ENCODE measurements around the gene EZR. TPM values are rescaled to one million over a fixed set of nuclear protein-coding genes. Genes with fewer than 3 reads are reported as not detected.
A peak's percentile ranks its signal among the peaks of the same experiment; 100 is the strongest.

Gene EZR
- total RNA-seq, 2 donors from 2014 or later, result 76.8 to 103 TPM

DNA sequence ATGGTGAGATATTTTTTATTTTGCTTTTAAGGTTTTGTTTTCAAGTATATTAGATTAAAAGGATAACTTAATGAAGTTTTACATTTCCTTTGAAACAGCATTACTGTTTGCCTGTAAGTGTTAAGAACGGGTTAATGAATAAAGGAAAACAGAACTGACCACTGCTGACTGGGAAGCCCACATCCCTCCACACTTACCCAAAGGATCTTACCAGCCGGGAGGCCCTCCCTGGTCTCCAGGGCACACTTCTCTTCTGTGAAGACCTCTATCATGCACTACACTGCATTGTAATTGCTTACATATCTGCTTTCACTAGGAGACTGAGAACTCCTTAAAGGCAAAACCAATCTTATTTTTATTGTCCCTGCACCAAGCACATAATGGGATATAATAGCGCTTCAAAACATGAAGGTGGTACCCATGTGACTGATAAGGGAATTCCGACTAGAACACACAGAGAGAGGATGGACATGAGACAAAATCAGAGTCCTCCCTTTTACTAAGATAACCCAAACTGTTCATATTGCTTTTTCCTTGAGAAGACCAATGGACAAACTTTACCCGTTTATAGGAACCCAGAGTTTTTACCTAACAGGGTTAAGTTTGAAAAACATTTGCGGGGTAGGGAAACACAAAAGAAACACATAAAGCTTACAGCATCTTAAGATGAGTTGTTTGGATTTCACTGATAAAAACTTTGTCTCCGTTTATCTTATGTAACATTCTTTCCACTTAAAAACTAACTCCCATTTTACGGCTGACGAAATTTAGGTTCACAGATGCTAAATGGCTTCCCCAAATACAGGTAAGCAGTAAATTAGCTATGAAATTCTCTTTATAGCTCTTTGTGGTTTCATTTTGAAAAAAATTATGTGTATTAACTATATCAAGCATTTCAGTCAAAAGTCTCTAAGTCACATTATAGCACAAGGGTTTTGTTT, 8.7 kb downstream of the EZR start:
- Histone ChIP-seq H3K4me3 (no peak overlapping the region), H3K27me3 (no peaks in the 10 kb centered on the region), H3K36me3 (replicated peaks in 1 of 2; ENCODE audit: insufficient read depth in 1 of 2, low read depth in 2 of 2) (no peaks in the 10 kb centered on the region), H3K4me1 (peaks cover 92% of the 10 kb centered on the region), H3K27ac (peak overlapping the region in 1 of 4 donors; percentile 61), H3K9me3 (no peaks in the 10 kb centered on the region)
- 56 to 59% methylated on average over 9 of the region's 9 CpGs for WGBS, 2 donors
- ATAC-seq (no peak), DNase-seq (no peak)
- intact Hi-C loops (cut with DNase I), result no loop called here
- TF ChIP-seq, protein P1, sequence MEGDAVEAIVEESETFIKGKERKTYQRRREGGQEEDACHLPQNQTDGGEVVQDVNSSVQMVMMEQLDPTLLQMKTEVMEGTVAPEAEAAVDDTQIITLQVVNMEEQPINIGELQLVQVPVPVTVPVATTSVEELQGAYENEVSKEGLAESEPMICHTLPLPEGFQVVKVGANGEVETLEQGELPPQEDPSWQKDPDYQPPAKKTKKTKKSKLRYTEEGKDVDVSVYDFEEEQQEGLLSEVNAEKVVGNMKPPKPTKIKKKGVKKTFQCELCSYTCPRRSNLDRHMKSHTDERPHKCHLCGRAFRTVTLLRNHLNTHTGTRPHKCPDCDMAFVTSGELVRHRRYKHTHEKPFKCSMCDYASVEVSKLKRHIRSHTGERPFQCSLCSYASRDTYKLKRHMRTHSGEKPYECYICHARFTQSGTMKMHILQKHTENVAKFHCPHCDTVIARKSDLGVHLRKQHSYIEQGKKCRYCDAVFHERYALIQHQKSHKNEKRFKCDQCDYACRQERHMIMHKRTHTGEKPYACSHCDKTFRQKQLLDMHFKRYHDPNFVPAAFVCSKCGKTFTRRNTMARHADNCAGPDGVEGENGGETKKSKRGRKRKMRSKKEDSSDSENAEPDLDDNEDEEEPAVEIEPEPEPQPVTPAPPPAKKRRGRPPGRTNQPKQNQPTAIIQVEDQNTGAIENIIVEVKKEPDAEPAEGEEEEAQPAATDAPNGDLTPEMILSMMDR (IDR thresholded peaks at IDR 0.05), result no peak
- no peak for TF ChIP-seq POLR2A (IDR thresholded peaks at IDR 0.05)

DNA sequence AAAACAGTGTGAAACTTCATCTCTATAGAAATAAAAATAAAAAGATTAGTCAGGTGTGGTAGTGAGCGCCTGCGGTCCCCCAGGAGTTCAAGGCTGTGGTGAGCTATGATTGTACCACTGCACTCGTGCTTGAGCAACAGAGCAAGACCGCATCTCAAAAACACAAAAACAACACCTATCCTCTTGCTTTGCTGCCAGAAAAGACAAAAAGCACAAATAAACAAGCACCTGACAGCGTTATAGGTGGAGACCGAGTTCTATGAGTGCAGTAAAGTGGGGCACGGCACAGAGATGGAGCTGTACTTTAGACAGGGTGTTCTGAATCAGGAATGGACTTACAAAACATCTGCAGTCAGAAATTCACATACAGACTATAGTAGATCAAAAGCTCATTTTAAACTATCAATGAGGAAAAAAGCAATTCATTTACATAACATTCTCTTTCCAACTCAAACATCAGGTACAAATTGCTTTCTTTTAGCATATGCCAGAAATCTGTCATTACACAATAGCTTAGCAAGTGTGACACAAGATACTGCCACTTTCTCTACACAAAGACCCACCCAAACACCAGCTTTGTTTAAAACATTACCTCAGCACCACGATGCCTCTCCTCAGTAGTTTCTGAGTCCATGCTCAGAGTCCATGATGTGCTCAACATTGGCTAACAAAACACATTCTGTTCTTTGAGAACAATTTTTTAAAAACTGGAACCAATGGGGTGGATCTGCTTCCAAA, 10.1 kb downstream of the EZR start:
- TF ChIP-seq, protein P1 (IDR thresholded peaks at IDR 0.05), result no peak
- TF ChIP-seq POLR2A (IDR thresholded peaks at IDR 0.05), result no peak
- H3K36me3 ChIP-seq (replicated peaks in 1 of 2; ENCODE audit: insufficient read depth in 1 of 2, low read depth in 2 of 2), result no peaks in the 10 kb centered on the region
- peaks cover 83% of the 10 kb centered on the region for H3K4me1 ChIP-seq
- ATAC-seq (peak; percentile 72), DNase-seq (peak in 2 of 4 donors; percentile 38 to 43)
- no peak overlapping the region for H3K4me3 ChIP-seq
- 54% methylated on average over 8 of the region's 8 CpGs for WGBS, 2 donors
- intact Hi-C loops (cut with DNase I), result no loop called here
- H3K27ac ChIP-seq, result peak overlapping the region; percentile 11 to 61 (median 46)
- no peaks in the 10 kb centered on the region for H3K27me3 ChIP-seq
- H3K9me3 ChIP-seq, result no peaks in the 10 kb centered on the region

DNA sequence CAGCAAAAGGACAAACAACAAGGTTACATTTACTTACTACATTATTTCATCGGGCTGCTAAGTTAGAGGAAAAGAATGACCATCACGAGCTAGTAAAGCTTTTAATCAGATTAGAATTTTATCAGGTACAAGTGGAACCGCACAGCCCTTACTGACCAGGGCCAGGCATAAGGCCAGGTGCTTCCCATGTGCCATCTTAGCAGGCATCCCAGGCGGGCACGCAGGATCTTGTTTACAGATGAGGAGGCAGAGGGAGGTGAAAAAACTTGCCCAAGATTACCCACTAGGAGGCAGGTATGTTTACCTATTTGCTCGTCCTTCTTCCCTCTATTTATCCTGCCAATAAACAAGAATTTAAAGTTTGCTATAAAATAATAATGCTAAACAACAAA, 10.7 kb downstream of the EZR start:
- no peaks in the 10 kb centered on the region for H3K36me3 ChIP-seq (replicated peaks in 1 of 2; ENCODE audit: insufficient read depth in 1 of 2, low read depth in 2 of 2)
- TF ChIP-seq, protein P1 (IDR thresholded peaks at IDR 0.05), result no peak
- no peak for TF ChIP-seq POLR2A (IDR thresholded peaks at IDR 0.05)
- no peaks in the 10 kb centered on the region for H3K27me3 ChIP-seq
- intact Hi-C loops (cut with DNase I), result no loop called here
- WGBS, 2 donors, result 23 to 28% methylated on average over 6 of the region's 6 CpGs
- H3K4me1 ChIP-seq, result peaks cover 82% of the 10 kb centered on the region
- ATAC-seq, result no peak
- no peak for DNase-seq
- no peak overlapping the region for H3K4me3 ChIP-seq
- H3K9me3 ChIP-seq, result no peaks in the 10 kb centered on the region
- H3K27ac ChIP-seq, result peak overlapping the region; percentile 11 to 61 (median 46)

DNA sequence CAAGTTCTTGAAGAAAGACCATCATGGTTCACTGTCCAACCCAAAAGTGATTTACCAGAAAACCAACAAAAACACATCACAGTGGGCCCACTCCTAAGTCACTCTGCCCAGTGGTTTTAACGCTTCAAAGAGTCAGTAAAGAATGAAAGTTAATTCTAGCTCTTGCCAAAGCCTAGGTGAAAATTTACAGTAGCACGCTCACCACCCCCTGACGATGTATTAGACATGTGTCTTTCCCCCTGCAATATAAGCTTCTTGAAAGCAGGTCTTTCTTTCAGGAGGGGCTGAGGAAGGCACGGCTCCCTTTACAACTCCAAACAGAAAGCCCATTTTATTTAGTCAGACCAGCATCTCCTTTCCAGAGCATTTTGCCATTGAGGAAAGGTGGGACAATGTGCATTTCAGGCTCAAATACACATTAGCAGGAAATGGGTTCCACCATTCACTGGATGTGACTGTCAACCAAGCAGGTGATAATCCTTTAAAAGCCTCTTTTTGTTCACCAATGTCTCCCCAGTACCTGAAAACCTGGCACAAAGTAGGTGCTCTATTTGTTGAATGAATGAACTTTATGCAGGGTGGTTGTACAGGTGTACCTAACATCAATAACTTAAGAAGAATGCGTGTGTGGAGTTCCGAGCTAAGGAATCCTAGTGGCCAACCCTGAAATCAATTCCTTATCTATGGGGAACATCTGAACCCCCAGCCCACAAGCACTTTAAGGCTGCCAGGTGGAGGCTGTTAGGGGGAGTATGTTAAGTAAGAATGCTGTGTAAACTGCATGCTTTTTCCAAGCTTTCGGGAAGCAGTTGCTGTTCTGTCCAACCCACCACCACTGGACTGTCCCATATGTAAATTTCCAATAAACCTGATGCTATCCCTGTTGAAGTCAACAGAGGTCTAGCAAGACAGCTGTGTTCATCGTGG, 11.4 kb downstream of the EZR start:
- 52 to 56% methylated on average over 8 of the region's 8 CpGs for WGBS, 2 donors
- H3K4me1 ChIP-seq, result peaks cover 80% of the 10 kb centered on the region
- peak overlapping the region in 2 of 4 donors; percentile 56 to 61 for H3K27ac ChIP-seq

More for the DNA sequence above, 11.4 kb downstream of the EZR start:
- TF ChIP-seq, protein P1 (IDR thresholded peaks at IDR 0.05), result no peak
- no peak for TF ChIP-seq POLR2A (IDR thresholded peaks at IDR 0.05)
- intact Hi-C loops (cut with DNase I), result no loop called here
- no peaks in the 10 kb centered on the region for H3K27me3 ChIP-seq
- no peaks in the 10 kb centered on the region for H3K36me3 ChIP-seq (replicated peaks in 1 of 2; ENCODE audit: insufficient read depth in 1 of 2, low read depth in 2 of 2)
- ATAC-seq (no peak), DNase-seq (no peak)
- H3K9me3 ChIP-seq, result no peaks in the 10 kb centered on the region
- no peak overlapping the region for H3K4me3 ChIP-seq
